HEK293T (cell line): Measurements from ENCODE around the gene IL4I1.

Experiments
- CTCF ChIA-PET: fragments of 350-600 bp; formaldehyde crosslinking; extraction: SDS; loops from one replicate; lab custom pipeline; 2021; ENCODE audit warnings: antibody characterized with exemption, inconsistent platforms; lab: Yijun Ruan, JAX
- POLR2A ChIA-PET: fragments of 350-600 bp; formaldehyde crosslinking; extraction: SDS; loops from one replicate; lab custom pipeline; 2020; ENCODE audit warnings: antibody characterized with exemption, inconsistent platforms; lab: Yijun Ruan, JAX
- DNase-seq: peaks from one replicate; pipeline ENCODE4 v3.0.0; 2012; ENCODE audit warnings: mixed read lengths; ENCODE audit errors: extremely low spot score
- ARNT ChIP-seq: fragments of 450-650 bp; IDR thresholded peaks from 2 replicates; pipeline ENCODE4 v1.6.1; 2017; ENCODE audit warnings: mild to moderate bottlenecking
- BHLHE40 ChIP-seq: fragments of 450-650 bp; IDR thresholded peaks from 2 replicates; pipeline ENCODE4 v1.6.1; 2016; ENCODE audit warnings: mild to moderate bottlenecking, moderate library complexity, borderline replicate concordance
- CTBP1 ChIP-seq: fragments of 450-650 bp; IDR thresholded peaks from 2 replicates; pipeline ENCODE4 v1.6.1; 2016; ENCODE audit warnings: borderline replicate concordance
- ELF4 ChIP-seq: fragments of 450-650 bp; IDR thresholded peaks from 2 replicates; pipeline ENCODE4 v1.6.1; 2017; ENCODE audit warnings: antibody characterized with exemption
- FOXA1 ChIP-seq: fragments of 450-650 bp; IDR thresholded peaks from 2 replicates; pipeline ENCODE4 v1.6.1; 2016; ENCODE audit warnings: mild to moderate bottlenecking
- FOXK2 ChIP-seq: fragments of 450-650 bp; IDR thresholded peaks from 2 replicates; pipeline ENCODE4 v1.6.1; 2016; ENCODE audit warnings: mild to moderate bottlenecking
- FOXM1 ChIP-seq: fragments of 450-650 bp; IDR thresholded peaks from 2 replicates; pipeline ENCODE4 v1.6.1; 2017; ENCODE audit warnings: mild to moderate bottlenecking, borderline replicate concordance
- HDGF ChIP-seq: fragments of 450-650 bp; IDR thresholded peaks from 2 replicates; pipeline ENCODE4 v1.6.1; 2017; ENCODE audit warnings: antibody characterized with exemption, borderline replicate concordance
- L3MBTL2 ChIP-seq: fragments of 450-650 bp; conservative IDR thresholded peaks from 2 replicates; pipeline ENCODE4 v1.6.1; 2016; ENCODE audit warnings: mild to moderate bottlenecking
- LEF1 ChIP-seq: fragments of 450-650 bp; IDR thresholded peaks from 2 replicates; pipeline ENCODE4 v1.6.1; 2017; ENCODE audit warnings: mild to moderate bottlenecking, borderline replicate concordance
- NFRKB ChIP-seq: fragments of 450-650 bp; IDR thresholded peaks from 2 replicates; pipeline ENCODE4 v1.6.1; 2016; ENCODE audit warnings: mild to moderate bottlenecking, moderate library complexity
- PKNOX1 ChIP-seq: fragments of 450-650 bp; IDR thresholded peaks from 2 replicates; pipeline ENCODE4 v1.6.1; 2016
- SP1 ChIP-seq: fragments of 450-650 bp; IDR thresholded peaks from 2 replicates; pipeline ENCODE4 v1.6.1; 2017
- SUZ12 ChIP-seq: fragments of 450-650 bp; IDR thresholded peaks from 2 replicates; pipeline ENCODE4 v1.6.1; 2016; ENCODE audit warnings: mild to moderate bottlenecking
- TARDBP ChIP-seq: fragments of 450-650 bp; IDR thresholded peaks from 2 replicates; pipeline ENCODE4 v1.6.1; 2016
- ZNF384 ChIP-seq: fragments of 450-650 bp; IDR thresholded peaks from 2 replicates; pipeline ENCODE4 v1.6.1; 2016

IL4I1 gene

GRCh38 chr19:49911381-49912145 lies 14.9 kb upstream of the IL4I1 start:
- ChIA-PET POLR2A (interaction anchor here (1.1 kb wide), 1 partner anchor 18 kb away, joined by 3 read pairs; no protein-coding TSS in a partner anchor), CTCF (no interaction called here)
- TF ChIP-seq L3MBTL2, result no peak
- TF ChIP-seq SP1, result no peak
- no peak for TF ChIP-seq SUZ12
- no peak for TF ChIP-seq LEF1
- no peak for DNase-seq

DNA sequence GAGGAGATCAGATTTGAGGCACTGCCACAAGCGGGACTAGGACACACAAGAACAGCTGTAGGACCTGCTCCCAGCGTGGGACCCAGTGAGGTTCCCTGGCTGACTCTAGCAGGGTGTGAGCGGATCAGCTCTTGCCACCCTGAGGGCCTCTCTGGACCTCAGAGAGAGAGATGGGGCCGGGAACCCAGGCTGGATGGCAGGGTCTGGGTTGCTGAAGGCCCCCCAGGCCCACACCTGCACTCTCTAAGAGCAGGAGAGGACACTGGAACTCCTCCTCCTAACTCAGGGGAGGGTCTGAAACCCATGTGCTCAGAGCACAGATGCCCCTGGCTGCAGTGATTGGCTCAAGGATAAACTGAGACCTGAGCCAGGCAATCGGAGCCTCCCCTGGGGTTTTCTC lies 13.5 kb upstream of the IL4I1 start:
- POLR2A ChIA-PET, result interaction anchor here (1.1 kb wide), 1 partner anchor 19 kb away, joined by 4 read pairs; the partner anchor contains the start of gene NUP62

GRCh38 chr19:49908480-49909420 lies 12.1 kb upstream of the IL4I1 start:
- CTCF ChIA-PET, result no interaction called here
- no peak for DNase-seq
- POLR2A ChIA-PET, result interaction anchor here (1.1 to 1.7 kb wide), 2 partner anchors 9 to 21 kb away, joined by 4 to 5 read pairs; partner anchors contain the start of gene NUP62
- no peak for TF ChIP-seq FOXM1
- TF ChIP-seq TARDBP, result no peak
- TF ChIP-seq HDGF, result no peak
- TF ChIP-seq CTBP1, result no peak
- no peak for TF ChIP-seq FOXK2
- no peak for TF ChIP-seq SUZ12
- no peak for TF ChIP-seq ARNT
- no peak for TF ChIP-seq ELF4
- TF ChIP-seq NFRKB, result no peak
- no peak for TF ChIP-seq BHLHE40
- TF ChIP-seq FOXA1, result no peak
- no peak for TF ChIP-seq LEF1
- TF ChIP-seq ZNF384, result no peak
- no peak for TF ChIP-seq L3MBTL2
- TF ChIP-seq SP1, result no peak

More for the DNA sequence above, 13.5 kb upstream of the IL4I1 start:
- TF ChIP-seq CTBP1, result no peak
- TF ChIP-seq ELF4, result no peak
- TF ChIP-seq ARNT, result no peak
- no peak for TF ChIP-seq BHLHE40
- TF ChIP-seq FOXK2, result no peak
- no peak for TF ChIP-seq PKNOX1
- TF ChIP-seq TARDBP, result no peak
- no peak for TF ChIP-seq NFRKB
- TF ChIP-seq SP1, result no peak
- no peak for TF ChIP-seq HDGF
- TF ChIP-seq ZNF384, result no peak
- TF ChIP-seq SUZ12, result no peak
- no peak for TF ChIP-seq LEF1
- no peak for DNase-seq
- CTCF ChIA-PET, result no interaction called here

DNA sequence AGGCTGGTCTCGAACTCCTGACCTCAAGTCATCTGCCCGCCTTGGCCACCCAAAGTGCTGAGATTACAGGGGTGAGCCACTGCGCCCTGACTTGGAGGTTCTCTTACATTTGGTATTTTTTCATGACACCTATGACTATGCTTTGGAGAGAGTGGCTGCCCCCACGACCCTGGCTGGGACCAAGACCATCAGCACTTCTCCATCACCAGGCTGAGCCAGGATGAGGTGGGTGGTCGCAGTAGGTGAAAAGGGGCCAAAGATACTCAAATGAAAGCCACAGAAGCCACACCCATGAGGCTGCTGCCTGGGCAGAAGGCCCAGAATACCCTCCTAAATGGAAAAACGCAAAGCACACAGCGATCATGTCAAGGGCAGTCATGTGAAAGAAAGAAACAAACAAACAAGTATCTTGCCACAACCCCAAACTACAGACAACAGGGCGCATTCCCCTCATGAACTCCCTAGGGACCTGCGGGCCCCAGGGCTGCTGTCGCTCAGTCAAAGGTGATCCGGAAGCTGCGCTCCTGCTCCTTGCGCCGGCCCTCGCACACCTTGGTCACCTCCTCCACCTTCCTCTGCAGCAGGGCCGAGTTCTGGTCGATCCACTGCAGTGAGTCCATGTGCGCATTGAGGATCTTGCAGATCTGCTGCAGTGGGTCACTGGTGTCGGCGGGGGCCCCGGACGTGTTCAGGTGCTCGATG lies 11.2 kb upstream of the IL4I1 start:
- ChIA-PET POLR2A (interaction anchor here (1.7 kb wide), 1 partner anchor 8 kb away, joined by 5 read pairs; no protein-coding TSS in a partner anchor), CTCF (no interaction called here)
- DNase-seq, result no peak
- TF ChIP-seq FOXA1, result no peak
- no peak for TF ChIP-seq SP1
- no peak for TF ChIP-seq CTBP1
- TF ChIP-seq FOXK2, result no peak
- TF ChIP-seq HDGF, result no peak
- no peak for TF ChIP-seq FOXM1
- TF ChIP-seq TARDBP, result no peak
- no peak for TF ChIP-seq PKNOX1
- TF ChIP-seq SUZ12, result no peak
- no peak for TF ChIP-seq ELF4
- no peak for TF ChIP-seq BHLHE40
- no peak for TF ChIP-seq ZNF384
- no peak for TF ChIP-seq NFRKB
- no peak for TF ChIP-seq ARNT
- TF ChIP-seq L3MBTL2, result no peak

DNA sequence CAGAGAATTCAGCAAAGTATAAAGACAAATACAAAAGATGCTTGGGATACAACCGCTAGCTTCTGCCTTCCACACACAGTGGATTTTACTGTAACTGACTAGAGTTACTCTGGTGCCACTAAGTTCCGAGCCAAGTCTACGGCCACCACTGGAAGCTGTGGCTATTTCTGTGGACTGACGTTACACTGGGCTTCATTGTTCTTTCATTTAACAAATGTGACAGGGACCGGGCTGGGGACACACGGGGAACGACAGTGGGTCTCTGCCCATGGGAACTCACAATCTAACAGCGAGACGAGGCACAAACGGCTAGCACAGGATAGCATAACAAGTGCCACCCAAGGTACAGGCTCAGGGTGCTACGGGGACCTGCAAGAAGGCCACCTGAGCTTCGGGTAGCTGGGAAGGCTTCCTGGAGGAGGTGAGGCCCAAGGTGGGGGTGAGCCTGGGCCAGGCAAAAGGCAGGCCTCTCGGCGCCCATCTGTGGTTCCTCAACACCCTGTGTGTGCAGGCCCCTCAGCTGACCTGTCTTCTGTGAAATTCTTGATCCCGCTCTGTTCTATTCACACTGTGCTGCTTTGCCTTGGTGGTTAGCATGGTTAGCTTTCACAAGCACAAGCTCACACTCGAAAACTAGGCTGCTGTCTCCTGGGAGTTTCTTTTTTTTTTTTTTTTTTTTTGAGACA lies 10.3 kb upstream of the IL4I1 start:
- no peak for TF ChIP-seq FOXM1
- TF ChIP-seq FOXK2, result no peak
- TF ChIP-seq ELF4, result no peak
- TF ChIP-seq FOXA1, result no peak
- no peak for TF ChIP-seq SP1
- TF ChIP-seq ZNF384, result no peak
- no peak for TF ChIP-seq CTBP1
- TF ChIP-seq L3MBTL2, result no peak
- TF ChIP-seq NFRKB, result no peak
- TF ChIP-seq BHLHE40, result no peak
- TF ChIP-seq HDGF, result no peak
- no peak for TF ChIP-seq LEF1
- no peak for TF ChIP-seq PKNOX1
- TF ChIP-seq TARDBP, result no peak
- CTCF ChIA-PET, result no interaction called here
- POLR2A ChIA-PET, result no interaction called here
- DNase-seq, result no peak
